GM21423 (cell line): Measurements from ENCODE around the gene PIP4P1.

ENCODE experiments used
- ATAC-seq: cut with Tn5 transposase; IDR thresholded peaks from one replicate; pipeline ENCODE4 v1.9.1; 2021; ENCODE audit warnings: mild to moderate bottlenecking, moderate library complexity; ENCODE audit not compliant: unreplicated experiment

PIP4P1 gene

GRCh38 chr14:20412411-20412810 lies 48.8 kb downstream of the PIP4P1 start:
- ATAC-seq = peak; percentile 57

- ATAC-seq = no peak
Measured at GRCh38 chr14:20409226-20409625, 52.0 kb downstream of the PIP4P1 start.
